GM23338 (cell line): Measurements from ENCODE around the gene MALSU1. TPM values are rescaled to one million over a fixed set of nuclear protein-coding genes. Genes with fewer than 3 reads are reported as not detected.

Experiments
- ATAC-seq: fragments of 200-7000 bp; cut with Tn5 transposase; 3 replicates; pipeline ENCODE4 v1.9.1; 2020
- DNase-seq: peaks from one replicate; pipeline ENCODE4 v3.0.0-alpha.2; 2015; ENCODE audit warnings: low spot score
- H2AFZ ChIP-seq: fragments of 200-600 bp; sonication (generic); 2 replicates; pipeline ENCODE4 v1.8.0; 2016; ENCODE audit warnings: antibody characterized with exemption, mild to moderate bottlenecking, moderate library complexity
- H3F3A ChIP-seq: fragments of 200-600 bp; sonication (generic); replicated peaks from 2 replicates; pipeline ENCODE4 v1.8.0; 2017; ENCODE audit warnings: antibody characterized with exemption, mixed run types, low read depth
- H3K27ac ChIP-seq: fragments of 200-600 bp; sonication (generic); 2 replicates; pipeline ENCODE4 v1.6.1; 2016; ENCODE audit warnings: low read depth
- H3K27me3 ChIP-seq: fragments of 200-600 bp; sonication (generic); 2 replicates; pipeline ENCODE4 v1.8.0; 2016; ENCODE audit warnings: mild to moderate bottlenecking, mixed run types, moderate library complexity; ENCODE audit not compliant: insufficient read depth
- H3K36me3 ChIP-seq: fragments of 200-600 bp; sonication (generic); 2 replicates; pipeline ENCODE4 v1.8.0; 2016; ENCODE audit warnings: mild to moderate bottlenecking; ENCODE audit not compliant: insufficient read depth
- H3K4me1 ChIP-seq: fragments of 200-600 bp; sonication (generic); 2 replicates; pipeline ENCODE4 v1.8.0; 2016; ENCODE audit warnings: mild to moderate bottlenecking, moderate library complexity; ENCODE audit not compliant: insufficient read depth
- H3K4me2 ChIP-seq: fragments of 200-600 bp; sonication (generic); 2 replicates; pipeline ENCODE4 v1.7.1; 2017; ENCODE audit warnings: mixed run types
- H3K4me3 ChIP-seq: fragments of 200-600 bp; sonication (generic); 2 replicates; pipeline ENCODE4 v1.6.1; 2016; ENCODE audit warnings: mixed run types
- H3K79me2 ChIP-seq: fragments of 200-600 bp; sonication (generic); replicated peaks from 2 replicates; pipeline ENCODE4 v1.8.0; 2017; ENCODE audit warnings: mild to moderate bottlenecking; ENCODE audit not compliant: insufficient read depth
- H3K9me2 ChIP-seq: fragments of 200-600 bp; sonication (generic); 2 replicates; pipeline ENCODE4 v1.8.0; 2017; ENCODE audit not compliant: insufficient read depth
- H4K20me1 ChIP-seq: fragments of 200-600 bp; sonication (generic); replicated peaks from 2 replicates; pipeline ENCODE4 v1.8.0; 2017; ENCODE audit warnings: mild to moderate bottlenecking; ENCODE audit not compliant: insufficient read depth
- H3K27ac Mint-ChIP-seq: 2 replicates; pipeline ENCODE4 v1.8.0; 2020; ENCODE audit warnings: inconsistent platforms, mild to moderate bottlenecking, moderate library complexity, mixed read lengths
- H3K27me3 Mint-ChIP-seq: 3 replicates; pipeline ENCODE4 v1.8.0; 2022; ENCODE audit warnings: low read depth, mild to moderate bottlenecking, moderate library complexity, mixed read lengths, inconsistent platforms; ENCODE audit not compliant: insufficient read depth, poor library complexity
- H3K36me3 Mint-ChIP-seq: 3 replicates; pipeline ENCODE4 v1.8.0; 2021; ENCODE audit warnings: low read depth, mild to moderate bottlenecking, inconsistent platforms, moderate library complexity, mixed read lengths
- H3K4me1 Mint-ChIP-seq: 3 replicates; pipeline ENCODE4 v1.8.0; 2020; ENCODE audit warnings: mild to moderate bottlenecking, inconsistent platforms, mixed read lengths
- H3K4me3 Mint-ChIP-seq: 3 replicates; pipeline ENCODE4 v1.8.0; 2021; ENCODE audit warnings: moderate library complexity, mild to moderate bottlenecking, inconsistent platforms, mixed read lengths
- H3K9me3 Mint-ChIP-seq: 3 replicates; pipeline ENCODE4 v1.8.0; 2020; ENCODE audit warnings: moderate library complexity, mild to moderate bottlenecking, inconsistent platforms, mixed read lengths
- CREB1 ChIP-seq: fragments of 250-450 bp; sonication (Bioruptor Pico); IDR thresholded peaks from 2 replicates; pipeline ENCODE4 v1.5.0; 2020; ENCODE audit warnings: low read depth, mild to moderate bottlenecking, moderate library complexity
- EZH2 ChIP-seq: fragments of 200-600 bp; sonication (generic); IDR thresholded peaks from one replicate; pipeline ENCODE4 v1.8.0; 2017; ENCODE audit warnings: antibody characterized with exemption, mild to moderate bottlenecking, low read depth; ENCODE audit not compliant: unreplicated experiment
- JUNB ChIP-seq: IDR thresholded peaks from one replicate; pipeline ENCODE4 v1.6.1; 2016; ENCODE audit warnings: antibody characterized with exemption; ENCODE audit not compliant: unreplicated experiment
- NANOG ChIP-seq: IDR thresholded peaks from 2 replicates; pipeline ENCODE4 v1.6.1; 2016; ENCODE audit warnings: antibody characterized with exemption, borderline replicate concordance
- POLR2AphosphoS5 ChIP-seq: IDR thresholded peaks from 2 replicates; pipeline ENCODE4 v1.6.1; 2016; ENCODE audit warnings: antibody characterized with exemption, low read depth
- ZNF114 ChIP-seq: fragments of 250-450 bp; sonication (Bioruptor Pico); IDR thresholded peaks from 2 replicates; pipeline ENCODE4 v1.5.0; 2020; ENCODE audit warnings: mild to moderate bottlenecking, moderate library complexity
- polyA plus RNA-seq: library from polyadenylated mRNA; unstranded; fragments of >200 nt; fragmentation: Nextera tagmentation; extraction: Ambion mirVana; gene quantifications from 2 replicates; pipeline ENCODE4 v1.2.1, GENCODE V29; 2016
- total RNA-seq: library from RNA; depleted of rRNA; stranded (reverse); fragments of >200 nt; shearing (Covaris generic); gene quantifications from 2 replicates; pipeline ENCODE4 v1.2.3, GENCODE V29; 2014
- TF ChIP-seq, protein P1 (sequence below), 2 experiments: fragments of 200-600 bp in 1 of 2; sonication (generic) in 1 of 2; conservative IDR thresholded peaks; 2 replicates each; pipeline versions ENCODE4 v1.5.1 to v1.6.1; 2016 to 2017; ENCODE audit warnings: antibody characterized with exemption in 2 of 2, low read depth in 2 of 2, mild to moderate bottlenecking in 2 of 2, moderate library complexity in 1 of 2
- TF ChIP-seq, protein P2 (sequence below): IDR thresholded peaks from one replicate; pipeline ENCODE4 v1.6.1; 2018; ENCODE audit warnings: antibody characterized with exemption; ENCODE audit not compliant: unreplicated experiment
- TF ChIP-seq, protein P3 (sequence below): fragments of 250-450 bp; sonication (Bioruptor Pico); IDR thresholded peaks from 2 replicates; pipeline ENCODE4 v1.5.0; 2020; ENCODE audit warnings: mild to moderate bottlenecking, moderate library complexity

MALSU1 gene
- total and polyA plus RNA-seq, 2 experiments from 2014 or later, result 96.8 to 209 TPM

DNA sequence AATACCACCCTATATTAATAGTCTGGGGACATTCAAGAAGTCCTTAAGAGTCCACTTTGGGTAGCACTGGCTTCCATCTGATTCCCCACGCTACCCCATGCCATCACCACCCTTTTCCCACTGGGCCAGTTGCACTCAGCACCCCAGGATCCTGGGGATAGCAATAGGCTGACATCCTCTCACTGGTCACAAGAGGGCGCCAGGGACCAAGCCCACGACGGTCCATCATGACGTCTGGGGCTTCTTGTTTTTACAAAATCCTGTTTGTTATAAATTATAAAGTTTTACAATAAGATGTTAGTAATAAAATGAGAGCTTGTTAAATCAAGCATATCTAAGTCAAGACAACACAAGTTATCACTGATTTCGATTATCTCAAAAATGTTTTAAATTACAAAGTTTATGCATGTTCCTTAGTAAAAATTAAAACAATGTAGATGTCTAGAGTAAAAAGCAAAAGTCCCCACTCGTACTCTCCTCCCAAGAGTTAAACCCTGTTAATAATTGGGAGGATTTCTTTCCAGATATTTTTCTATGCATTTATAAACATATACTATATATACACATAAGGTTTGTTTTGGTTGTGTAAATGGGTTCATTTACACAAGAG lies 37.2 kb upstream of the MALSU1 start:
- peaks cover 2% of the 10 kb centered on the region for H3K27me3 Mint-ChIP-seq

More for the DNA sequence above, 37.2 kb upstream of the MALSU1 start:
- H3K4me1 Mint-ChIP-seq, result no peaks in the 10 kb centered on the region
- Histone ChIP-seq H3K9me2 (no peaks in the 10 kb centered on the region), H3K4me3 (no peak overlapping the region), H3K36me3 (no peaks in the 10 kb centered on the region), H3K27me3 (no peaks in the 10 kb centered on the region), H3K27ac (no peak overlapping the region), H4K20me1 (no peaks in the 10 kb centered on the region), H3K4me1 (no peaks in the 10 kb centered on the region), H3K4me2 (no peak overlapping the region), H2AFZ (no peak overlapping the region), H3K79me2 (no peaks in the 10 kb centered on the region), H3F3A (no peaks in the 10 kb centered on the region)
- H3K36me3 Mint-ChIP-seq, result no peaks in the 10 kb centered on the region
- no peak for TF ChIP-seq ZNF114 (CRISPR knock-in tag)
- TF ChIP-seq, protein P1, sequence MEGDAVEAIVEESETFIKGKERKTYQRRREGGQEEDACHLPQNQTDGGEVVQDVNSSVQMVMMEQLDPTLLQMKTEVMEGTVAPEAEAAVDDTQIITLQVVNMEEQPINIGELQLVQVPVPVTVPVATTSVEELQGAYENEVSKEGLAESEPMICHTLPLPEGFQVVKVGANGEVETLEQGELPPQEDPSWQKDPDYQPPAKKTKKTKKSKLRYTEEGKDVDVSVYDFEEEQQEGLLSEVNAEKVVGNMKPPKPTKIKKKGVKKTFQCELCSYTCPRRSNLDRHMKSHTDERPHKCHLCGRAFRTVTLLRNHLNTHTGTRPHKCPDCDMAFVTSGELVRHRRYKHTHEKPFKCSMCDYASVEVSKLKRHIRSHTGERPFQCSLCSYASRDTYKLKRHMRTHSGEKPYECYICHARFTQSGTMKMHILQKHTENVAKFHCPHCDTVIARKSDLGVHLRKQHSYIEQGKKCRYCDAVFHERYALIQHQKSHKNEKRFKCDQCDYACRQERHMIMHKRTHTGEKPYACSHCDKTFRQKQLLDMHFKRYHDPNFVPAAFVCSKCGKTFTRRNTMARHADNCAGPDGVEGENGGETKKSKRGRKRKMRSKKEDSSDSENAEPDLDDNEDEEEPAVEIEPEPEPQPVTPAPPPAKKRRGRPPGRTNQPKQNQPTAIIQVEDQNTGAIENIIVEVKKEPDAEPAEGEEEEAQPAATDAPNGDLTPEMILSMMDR (conservative IDR thresholded peaks at IDR 0.05; ENCODE audit: low read depth in 2 of 2), result peak; percentile 95 to 96
- peak; percentile 63 for TF ChIP-seq CREB1 (CRISPR knock-in tag)
- no peak for TF ChIP-seq NANOG
- TF ChIP-seq, protein P2, sequence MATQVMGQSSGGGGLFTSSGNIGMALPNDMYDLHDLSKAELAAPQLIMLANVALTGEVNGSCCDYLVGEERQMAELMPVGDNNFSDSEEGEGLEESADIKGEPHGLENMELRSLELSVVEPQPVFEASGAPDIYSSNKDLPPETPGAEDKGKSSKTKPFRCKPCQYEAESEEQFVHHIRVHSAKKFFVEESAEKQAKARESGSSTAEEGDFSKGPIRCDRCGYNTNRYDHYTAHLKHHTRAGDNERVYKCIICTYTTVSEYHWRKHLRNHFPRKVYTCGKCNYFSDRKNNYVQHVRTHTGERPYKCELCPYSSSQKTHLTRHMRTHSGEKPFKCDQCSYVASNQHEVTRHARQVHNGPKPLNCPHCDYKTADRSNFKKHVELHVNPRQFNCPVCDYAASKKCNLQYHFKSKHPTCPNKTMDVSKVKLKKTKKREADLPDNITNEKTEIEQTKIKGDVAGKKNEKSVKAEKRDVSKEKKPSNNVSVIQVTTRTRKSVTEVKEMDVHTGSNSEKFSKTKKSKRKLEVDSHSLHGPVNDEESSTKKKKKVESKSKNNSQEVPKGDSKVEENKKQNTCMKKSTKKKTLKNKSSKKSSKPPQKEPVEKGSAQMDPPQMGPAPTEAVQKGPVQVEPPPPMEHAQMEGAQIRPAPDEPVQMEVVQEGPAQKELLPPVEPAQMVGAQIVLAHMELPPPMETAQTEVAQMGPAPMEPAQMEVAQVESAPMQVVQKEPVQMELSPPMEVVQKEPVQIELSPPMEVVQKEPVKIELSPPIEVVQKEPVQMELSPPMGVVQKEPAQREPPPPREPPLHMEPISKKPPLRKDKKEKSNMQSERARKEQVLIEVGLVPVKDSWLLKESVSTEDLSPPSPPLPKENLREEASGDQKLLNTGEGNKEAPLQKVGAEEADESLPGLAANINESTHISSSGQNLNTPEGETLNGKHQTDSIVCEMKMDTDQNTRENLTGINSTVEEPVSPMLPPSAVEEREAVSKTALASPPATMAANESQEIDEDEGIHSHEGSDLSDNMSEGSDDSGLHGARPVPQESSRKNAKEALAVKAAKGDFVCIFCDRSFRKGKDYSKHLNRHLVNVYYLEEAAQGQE, result no peak
- TF ChIP-seq POLR2AphosphoS5, result no peak
- TF ChIP-seq EZH2, result no peak
- TF ChIP-seq, protein P3, sequence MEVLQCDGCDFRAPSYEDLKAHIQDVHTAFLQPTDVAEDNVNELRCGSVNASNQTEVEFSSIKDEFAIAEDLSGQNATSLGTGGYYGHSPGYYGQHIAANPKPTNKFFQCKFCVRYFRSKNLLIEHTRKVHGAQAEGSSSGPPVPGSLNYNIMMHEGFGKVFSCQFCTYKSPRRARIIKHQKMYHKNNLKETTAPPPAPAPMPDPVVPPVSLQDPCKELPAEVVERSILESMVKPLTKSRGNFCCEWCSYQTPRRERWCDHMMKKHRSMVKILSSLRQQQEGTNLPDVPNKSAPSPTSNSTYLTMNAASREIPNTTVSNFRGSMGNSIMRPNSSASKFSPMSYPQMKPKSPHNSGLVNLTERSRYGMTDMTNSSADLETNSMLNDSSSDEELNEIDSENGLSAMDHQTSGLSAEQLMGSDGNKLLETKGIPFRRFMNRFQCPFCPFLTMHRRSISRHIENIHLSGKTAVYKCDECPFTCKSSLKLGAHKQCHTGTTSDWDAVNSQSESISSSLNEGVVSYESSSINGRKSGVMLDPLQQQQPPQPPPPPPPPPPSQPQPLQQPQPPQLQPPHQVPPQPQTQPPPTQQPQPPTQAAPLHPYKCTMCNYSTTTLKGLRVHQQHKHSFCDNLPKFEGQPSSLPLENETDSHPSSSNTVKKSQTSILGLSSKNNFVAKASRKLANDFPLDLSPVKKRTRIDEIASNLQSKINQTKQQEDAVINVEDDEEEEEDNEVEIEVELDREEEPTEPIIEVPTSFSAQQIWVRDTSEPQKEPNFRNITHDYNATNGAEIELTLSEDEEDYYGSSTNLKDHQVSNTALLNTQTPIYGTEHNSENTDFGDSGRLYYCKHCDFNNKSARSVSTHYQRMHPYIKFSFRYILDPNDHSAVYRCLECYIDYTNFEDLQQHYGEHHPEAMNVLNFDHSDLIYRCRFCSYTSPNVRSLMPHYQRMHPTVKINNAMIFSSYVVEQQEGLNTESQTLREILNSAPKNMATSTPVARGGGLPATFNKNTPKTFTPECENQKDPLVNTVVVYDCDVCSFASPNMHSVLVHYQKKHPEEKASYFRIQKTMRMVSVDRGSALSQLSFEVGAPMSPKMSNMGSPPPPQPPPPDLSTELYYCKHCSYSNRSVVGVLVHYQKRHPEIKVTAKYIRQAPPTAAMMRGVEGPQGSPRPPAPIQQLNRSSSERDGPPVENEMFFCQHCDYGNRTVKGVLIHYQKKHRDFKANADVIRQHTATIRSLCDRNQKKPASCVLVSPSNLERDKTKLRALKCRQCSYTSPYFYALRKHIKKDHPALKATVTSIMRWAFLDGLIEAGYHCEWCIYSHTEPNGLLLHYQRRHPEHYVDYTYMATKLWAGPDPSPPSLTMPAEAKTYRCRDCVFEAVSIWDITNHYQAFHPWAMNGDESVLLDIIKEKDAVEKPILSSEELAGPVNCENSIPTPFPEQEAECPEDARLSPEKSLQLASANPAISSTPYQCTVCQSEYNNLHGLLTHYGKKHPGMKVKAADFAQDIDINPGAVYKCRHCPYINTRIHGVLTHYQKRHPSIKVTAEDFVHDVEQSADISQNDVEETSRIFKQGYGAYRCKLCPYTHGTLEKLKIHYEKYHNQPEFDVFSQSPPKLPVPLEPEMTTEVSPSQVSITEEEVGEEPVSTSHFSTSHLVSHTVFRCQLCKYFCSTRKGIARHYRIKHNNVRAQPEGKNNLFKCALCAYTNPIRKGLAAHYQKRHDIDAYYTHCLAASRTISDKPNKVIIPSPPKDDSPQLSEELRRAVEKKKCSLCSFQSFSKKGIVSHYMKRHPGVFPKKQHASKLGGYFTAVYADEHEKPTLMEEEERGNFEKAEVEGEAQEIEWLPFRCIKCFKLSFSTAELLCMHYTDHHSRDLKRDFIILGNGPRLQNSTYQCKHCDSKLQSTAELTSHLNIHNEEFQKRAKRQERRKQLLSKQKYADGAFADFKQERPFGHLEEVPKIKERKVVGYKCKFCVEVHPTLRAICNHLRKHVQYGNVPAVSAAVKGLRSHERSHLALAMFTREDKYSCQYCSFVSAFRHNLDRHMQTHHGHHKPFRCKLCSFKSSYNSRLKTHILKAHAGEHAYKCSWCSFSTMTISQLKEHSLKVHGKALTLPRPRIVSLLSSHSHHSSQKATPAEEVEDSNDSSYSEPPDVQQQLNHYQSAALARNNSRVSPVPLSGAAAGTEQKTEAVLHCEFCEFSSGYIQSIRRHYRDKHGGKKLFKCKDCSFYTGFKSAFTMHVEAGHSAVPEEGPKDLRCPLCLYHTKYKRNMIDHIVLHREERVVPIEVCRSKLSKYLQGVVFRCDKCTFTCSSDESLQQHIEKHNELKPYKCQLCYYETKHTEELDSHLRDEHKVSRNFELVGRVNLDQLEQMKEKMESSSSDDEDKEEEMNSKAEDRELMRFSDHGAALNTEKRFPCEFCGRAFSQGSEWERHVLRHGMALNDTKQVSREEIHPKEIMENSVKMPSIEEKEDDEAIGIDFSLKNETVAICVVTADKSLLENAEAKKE (CRISPR knock-in tag), result no peak
- TF ChIP-seq JUNB, result no peak
- ATAC-seq (peak; percentile 98), DNase-seq (peak; percentile 82)
- no peaks in the 10 kb centered on the region for H3K9me3 Mint-ChIP-seq
- H3K4me3 Mint-ChIP-seq, result no peak overlapping the region
- H3K27ac Mint-ChIP-seq, result no peak overlapping the region
